K562 (cell line): ENCODE data around the gene ZNF236. TPM values are rescaled to one million over a fixed set of nuclear protein-coding genes. Genes with fewer than 3 reads are reported as not detected.

ENCODE experiments used
- CREM ChIP-seq: IDR thresholded peaks from 2 replicates; pipeline ENCODE4 v1.6.1; 2014; ENCODE audit warnings: antibody characterized with exemption, low read depth
- FUS ChIP-seq: fragments of 200-400 bp; formaldehyde crosslinking; optimal IDR thresholded peaks from 2 replicates; pipeline ENCODE3; 2017; ENCODE audit warnings: low read depth, low read length
- JUNB ChIP-seq: fragments of 450-650 bp; formaldehyde crosslinking; conservative IDR thresholded peaks from 2 replicates; pipeline ENCODE4 v1.4.0; 2020; ENCODE audit warnings: mild to moderate bottlenecking
- NONO ChIP-seq, 2 experiments: fragments of 200-400 bp in 1 of 2; fragments of 450-650 bp in 1 of 2; formaldehyde crosslinking in 1 of 2; IDR thresholded peaks; 2 replicates each; pipeline ENCODE4 v1.6.1; 2017; ENCODE audit warnings: low read depth in 2 of 2, mild to moderate bottlenecking in 2 of 2, moderate library complexity in 2 of 2, low read length in 1 of 2
- PCBP1 ChIP-seq: fragments of 200-400 bp; formaldehyde crosslinking; IDR thresholded peaks from 2 replicates; pipeline ENCODE4 v1.6.1; 2018; ENCODE audit warnings: mild to moderate bottlenecking, low read depth, low read length; ENCODE audit not compliant: poor library complexity, severe bottlenecking
- SOX6 ChIP-seq: fragments of 450-650 bp; IDR thresholded peaks from 2 replicates; pipeline ENCODE4 v1.6.1; 2014; ENCODE audit warnings: mild to moderate bottlenecking
- ZBTB1 ChIP-seq: sonication (generic); formaldehyde crosslinking; IDR thresholded peaks from 2 replicates; pipeline ENCODE4 v1.8.1; 2023; ENCODE audit warnings: missing genetic modification reagents, low read depth, mild to moderate bottlenecking, borderline replicate concordance
- ZBTB7A ChIP-seq: IDR thresholded peaks from 2 replicates; pipeline ENCODE4 v1.6.1; 2011; ENCODE audit warnings: low read depth, mild to moderate bottlenecking, low read length, moderate library complexity, borderline replicate concordance; ENCODE audit not compliant: control insufficient read depth
- ZNF197 ChIP-seq: fragments of 200-800 bp; sonication (Bioruptor generic); IDR thresholded peaks from 2 replicates; pipeline ENCODE4 v1.6.1; 2016; ENCODE audit warnings: low read depth, missing genetic modification characterization, missing compliant biosample characterization
- ZNF263 ChIP-seq: sonication (generic); formaldehyde crosslinking; IDR thresholded peaks from 2 replicates; pipeline ENCODE4 v1.8.0; 2022; ENCODE audit warnings: mild to moderate bottlenecking, missing genetic modification reagents, borderline replicate concordance
- polyA plus RNA-seq, 8 experiments: library from polyadenylated mRNA; depleted of rRNA in 4 of 8; stranded (reverse) in 5 of 8; unstranded in 3 of 8; fragments of >200 nt; fragmentation: Nextera tagmentation in 2 of 8; fragmentation: Illumina TruSeq in 1 of 8; extraction: Ambion mirVana in 2 of 8; extraction: Trizol in 1 of 8; gene quantifications; 2 replicates each; pipeline versions ENCODE4 v1.2.1 to v1.2.3, GENCODE V29; 2011 to 2014; ENCODE audit warnings: inconsistent platforms in 1 of 8, missing spikeins in 1 of 8
- total RNA-seq, 7 experiments: library from RNA; depleted of rRNA in 6 of 7; stranded (reverse); fragments of >200 nt in 6 of 7; fragmentation: Illumina TruSeq in 2 of 7; extraction: Trizol in 2 of 7; gene quantifications; 2 replicates each; pipeline versions ENCODE4 v1.2.1 to v1.2.3, GENCODE V29; 2011 to 2021; ENCODE audit warnings: low replicate concordance in 1 of 7
- TF ChIP-seq, protein P1 (sequence below): IDR thresholded peaks from 3 replicates; pipeline ENCODE4 v1.6.1; 2011; ENCODE audit warnings: borderline replicate concordance, mild to moderate bottlenecking, moderate library complexity; ENCODE audit not compliant: insufficient read length; ENCODE audit errors: extremely low read depth
- TF ChIP-seq, protein P2 (sequence below), 2 experiments: IDR thresholded peaks; 2 replicates each; pipeline ENCODE4 v1.6.1; 2012; ENCODE audit warnings: improper control_type of control experiment in 2 of 2, low read depth in 2 of 2, low read length in 2 of 2, borderline replicate concordance in 1 of 2
- TF ChIP-seq, protein P3 (sequence below): sonication (generic); formaldehyde crosslinking; IDR thresholded peaks from 2 replicates; pipeline ENCODE4 v1.8.0; 2022; ENCODE audit warnings: mild to moderate bottlenecking, missing genetic modification reagents

The ZNF236 gene
- total and polyA plus RNA-seq, 9 of the 15 experiments (the other 6 are each of a cell fraction or from before 2014, with no cell fraction given), result 0.35 to 8.7 (median 3.4) TPM

DNA sequence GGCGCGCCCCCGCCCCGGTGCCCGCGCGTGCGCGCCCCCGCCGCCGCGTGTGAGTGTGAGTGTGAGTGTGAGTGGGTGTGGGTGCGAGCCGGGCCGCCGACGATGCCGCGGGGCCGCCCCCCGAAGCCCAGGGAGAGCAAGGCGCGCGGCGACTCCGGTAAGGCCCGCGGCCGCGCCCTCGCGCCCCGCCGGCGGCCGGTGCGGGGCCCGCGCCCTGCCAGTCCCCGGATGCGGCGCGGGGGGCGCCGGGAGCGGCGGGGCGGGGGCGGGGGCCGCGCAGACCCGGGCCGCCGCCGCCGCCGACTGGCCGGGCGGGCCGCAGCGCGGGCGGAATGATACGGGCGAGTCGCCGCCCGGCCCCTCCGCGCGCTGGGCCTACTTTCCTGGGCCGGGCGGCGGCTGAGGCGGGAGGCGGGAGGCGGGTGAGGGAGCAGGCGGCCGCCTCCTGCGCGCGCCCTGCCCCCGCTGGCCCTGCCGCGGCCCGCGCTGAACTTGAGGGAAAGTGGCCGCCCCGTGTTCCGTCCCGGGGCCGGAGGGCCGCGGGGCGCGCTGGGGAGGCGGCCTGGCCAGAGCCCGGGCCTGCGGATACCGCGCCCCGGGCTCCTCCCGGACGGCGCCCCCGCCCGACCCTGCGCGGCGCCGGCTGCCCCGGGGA is at the start of gene ZNF236 (continued):
- TF ChIP-seq, protein P1, sequence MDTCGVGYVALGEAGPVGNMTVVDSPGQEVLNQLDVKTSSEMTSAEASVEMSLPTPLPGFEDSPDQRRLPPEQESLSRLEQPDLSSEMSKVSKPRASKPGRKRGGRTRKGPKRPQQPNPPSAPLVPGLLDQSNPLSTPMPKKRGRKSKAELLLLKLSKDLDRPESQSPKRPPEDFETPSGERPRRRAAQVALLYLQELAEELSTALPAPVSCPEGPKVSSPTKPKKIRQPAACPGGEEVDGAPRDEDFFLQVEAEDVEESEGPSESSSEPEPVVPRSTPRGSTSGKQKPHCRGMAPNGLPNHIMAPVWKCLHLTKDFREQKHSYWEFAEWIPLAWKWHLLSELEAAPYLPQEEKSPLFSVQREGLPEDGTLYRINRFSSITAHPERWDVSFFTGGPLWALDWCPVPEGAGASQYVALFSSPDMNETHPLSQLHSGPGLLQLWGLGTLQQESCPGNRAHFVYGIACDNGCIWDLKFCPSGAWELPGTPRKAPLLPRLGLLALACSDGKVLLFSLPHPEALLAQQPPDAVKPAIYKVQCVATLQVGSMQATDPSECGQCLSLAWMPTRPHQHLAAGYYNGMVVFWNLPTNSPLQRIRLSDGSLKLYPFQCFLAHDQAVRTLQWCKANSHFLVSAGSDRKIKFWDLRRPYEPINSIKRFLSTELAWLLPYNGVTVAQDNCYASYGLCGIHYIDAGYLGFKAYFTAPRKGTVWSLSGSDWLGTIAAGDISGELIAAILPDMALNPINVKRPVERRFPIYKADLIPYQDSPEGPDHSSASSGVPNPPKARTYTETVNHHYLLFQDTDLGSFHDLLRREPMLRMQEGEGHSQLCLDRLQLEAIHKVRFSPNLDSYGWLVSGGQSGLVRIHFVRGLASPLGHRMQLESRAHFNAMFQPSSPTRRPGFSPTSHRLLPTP, result no peak
- TF ChIP-seq NONO (IDR thresholded peaks at IDR 0.05; ENCODE audit: low read depth in 2 of 2, low read length in 1 of 2) (peak in 1 of 2 experiments; percentile 36; a peak in 2 of 4 replicates), ZNF197 (CRISPR knock-in tag) (peak; percentile 83; the same call in 1 of the 2 replicates), ZNF263 (no peak), FUS (no peak), JUNB (CRISPR knock-in tag) (no peak), ZBTB7A (peak; percentile 63; the same call in 1 of the 2 replicates), SOX6 (no peak), PCBP1 (peak; percentile 94), ZBTB1 (no peak), CREM (0 out of 2 replicates have a peak, but pooled peaks have one; percentile 32)
- TF ChIP-seq, protein P2, sequence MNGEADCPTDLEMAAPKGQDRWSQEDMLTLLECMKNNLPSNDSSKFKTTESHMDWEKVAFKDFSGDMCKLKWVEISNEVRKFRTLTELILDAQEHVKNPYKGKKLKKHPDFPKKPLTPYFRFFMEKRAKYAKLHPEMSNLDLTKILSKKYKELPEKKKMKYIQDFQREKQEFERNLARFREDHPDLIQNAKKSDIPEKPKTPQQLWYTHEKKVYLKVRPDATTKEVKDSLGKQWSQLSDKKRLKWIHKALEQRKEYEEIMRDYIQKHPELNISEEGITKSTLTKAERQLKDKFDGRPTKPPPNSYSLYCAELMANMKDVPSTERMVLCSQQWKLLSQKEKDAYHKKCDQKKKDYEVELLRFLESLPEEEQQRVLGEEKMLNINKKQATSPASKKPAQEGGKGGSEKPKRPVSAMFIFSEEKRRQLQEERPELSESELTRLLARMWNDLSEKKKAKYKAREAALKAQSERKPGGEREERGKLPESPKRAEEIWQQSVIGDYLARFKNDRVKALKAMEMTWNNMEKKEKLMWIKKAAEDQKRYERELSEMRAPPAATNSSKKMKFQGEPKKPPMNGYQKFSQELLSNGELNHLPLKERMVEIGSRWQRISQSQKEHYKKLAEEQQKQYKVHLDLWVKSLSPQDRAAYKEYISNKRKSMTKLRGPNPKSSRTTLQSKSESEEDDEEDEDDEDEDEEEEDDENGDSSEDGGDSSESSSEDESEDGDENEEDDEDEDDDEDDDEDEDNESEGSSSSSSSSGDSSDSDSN (IDR thresholded peaks at IDR 0.05; ENCODE audit: borderline replicate concordance in 1 of 2, low read depth in 2 of 2, low read length in 2 of 2), result peak in 1 of 2 experiments; percentile 49; a peak in 1 of 4 replicates
- TF ChIP-seq, protein P3, sequence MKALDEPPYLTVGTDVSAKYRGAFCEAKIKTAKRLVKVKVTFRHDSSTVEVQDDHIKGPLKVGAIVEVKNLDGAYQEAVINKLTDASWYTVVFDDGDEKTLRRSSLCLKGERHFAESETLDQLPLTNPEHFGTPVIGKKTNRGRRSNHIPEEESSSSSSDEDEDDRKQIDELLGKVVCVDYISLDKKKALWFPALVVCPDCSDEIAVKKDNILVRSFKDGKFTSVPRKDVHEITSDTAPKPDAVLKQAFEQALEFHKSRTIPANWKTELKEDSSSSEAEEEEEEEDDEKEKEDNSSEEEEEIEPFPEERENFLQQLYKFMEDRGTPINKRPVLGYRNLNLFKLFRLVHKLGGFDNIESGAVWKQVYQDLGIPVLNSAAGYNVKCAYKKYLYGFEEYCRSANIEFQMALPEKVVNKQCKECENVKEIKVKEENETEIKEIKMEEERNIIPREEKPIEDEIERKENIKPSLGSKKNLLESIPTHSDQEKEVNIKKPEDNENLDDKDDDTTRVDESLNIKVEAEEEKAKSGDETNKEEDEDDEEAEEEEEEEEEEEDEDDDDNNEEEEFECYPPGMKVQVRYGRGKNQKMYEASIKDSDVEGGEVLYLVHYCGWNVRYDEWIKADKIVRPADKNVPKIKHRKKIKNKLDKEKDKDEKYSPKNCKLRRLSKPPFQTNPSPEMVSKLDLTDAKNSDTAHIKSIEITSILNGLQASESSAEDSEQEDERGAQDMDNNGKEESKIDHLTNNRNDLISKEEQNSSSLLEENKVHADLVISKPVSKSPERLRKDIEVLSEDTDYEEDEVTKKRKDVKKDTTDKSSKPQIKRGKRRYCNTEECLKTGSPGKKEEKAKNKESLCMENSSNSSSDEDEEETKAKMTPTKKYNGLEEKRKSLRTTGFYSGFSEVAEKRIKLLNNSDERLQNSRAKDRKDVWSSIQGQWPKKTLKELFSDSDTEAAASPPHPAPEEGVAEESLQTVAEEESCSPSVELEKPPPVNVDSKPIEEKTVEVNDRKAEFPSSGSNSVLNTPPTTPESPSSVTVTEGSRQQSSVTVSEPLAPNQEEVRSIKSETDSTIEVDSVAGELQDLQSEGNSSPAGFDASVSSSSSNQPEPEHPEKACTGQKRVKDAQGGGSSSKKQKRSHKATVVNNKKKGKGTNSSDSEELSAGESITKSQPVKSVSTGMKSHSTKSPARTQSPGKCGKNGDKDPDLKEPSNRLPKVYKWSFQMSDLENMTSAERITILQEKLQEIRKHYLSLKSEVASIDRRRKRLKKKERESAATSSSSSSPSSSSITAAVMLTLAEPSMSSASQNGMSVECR (CRISPR knock-in tag), result 0 out of 2 replicates have a peak, but pooled peaks have one; percentile 20
